GM20000 (cell line): ENCODE data around the gene SERINC2.

Experiments
- DNase-seq: peaks from one replicate; pipeline ENCODE4 v3.0.0; 2012; ENCODE audit warnings: low spot score
- TF ChIP-seq, protein P1 (sequence below): IDR thresholded peaks from 2 replicates; pipeline ENCODE4 v1.5.1; 2012; ENCODE audit warnings: mild to moderate bottlenecking, control low read depth; ENCODE audit errors: extremely low read depth, missing control alignments

SERINC2 gene

DNA sequence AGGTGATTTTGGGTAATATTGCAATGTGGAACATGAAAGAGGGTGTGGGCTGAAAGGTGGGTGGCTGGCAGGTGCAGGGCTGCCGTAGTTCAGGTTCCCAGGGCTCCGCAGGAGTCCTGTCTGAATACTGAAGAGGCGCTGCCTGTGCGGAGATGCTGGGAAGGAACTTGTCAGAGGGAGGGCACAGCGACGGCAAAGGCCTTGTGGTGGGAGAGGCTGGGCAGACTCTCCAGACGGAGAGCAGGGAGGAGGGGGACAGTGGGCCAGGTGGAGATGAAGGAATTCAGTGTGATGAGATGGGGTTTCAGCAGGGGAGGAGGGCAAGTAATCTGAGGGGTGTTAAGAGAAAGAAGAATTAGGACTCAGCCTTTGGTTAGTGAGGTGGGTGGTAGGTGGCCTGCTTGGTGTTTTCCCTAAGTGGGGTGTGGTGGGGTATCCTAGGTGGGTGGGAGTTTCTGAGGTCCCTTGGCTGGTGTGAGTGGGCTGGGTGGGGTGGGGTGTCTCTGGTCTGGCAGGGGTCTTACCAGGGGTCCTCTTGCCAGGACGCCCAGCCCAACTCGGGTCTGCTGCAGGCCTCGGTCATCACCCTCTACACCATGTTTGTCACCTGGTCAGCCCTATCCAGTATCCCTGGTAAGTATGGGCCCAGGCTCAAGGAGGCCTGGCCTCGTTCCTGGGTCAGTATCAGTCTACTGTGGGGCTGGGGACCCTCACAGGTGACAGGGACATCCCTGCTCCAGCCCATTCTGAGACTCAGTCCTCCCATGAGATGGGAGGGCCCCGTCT is 15.6 kb downstream of the SERINC2 start:
- TF ChIP-seq, protein P1, sequence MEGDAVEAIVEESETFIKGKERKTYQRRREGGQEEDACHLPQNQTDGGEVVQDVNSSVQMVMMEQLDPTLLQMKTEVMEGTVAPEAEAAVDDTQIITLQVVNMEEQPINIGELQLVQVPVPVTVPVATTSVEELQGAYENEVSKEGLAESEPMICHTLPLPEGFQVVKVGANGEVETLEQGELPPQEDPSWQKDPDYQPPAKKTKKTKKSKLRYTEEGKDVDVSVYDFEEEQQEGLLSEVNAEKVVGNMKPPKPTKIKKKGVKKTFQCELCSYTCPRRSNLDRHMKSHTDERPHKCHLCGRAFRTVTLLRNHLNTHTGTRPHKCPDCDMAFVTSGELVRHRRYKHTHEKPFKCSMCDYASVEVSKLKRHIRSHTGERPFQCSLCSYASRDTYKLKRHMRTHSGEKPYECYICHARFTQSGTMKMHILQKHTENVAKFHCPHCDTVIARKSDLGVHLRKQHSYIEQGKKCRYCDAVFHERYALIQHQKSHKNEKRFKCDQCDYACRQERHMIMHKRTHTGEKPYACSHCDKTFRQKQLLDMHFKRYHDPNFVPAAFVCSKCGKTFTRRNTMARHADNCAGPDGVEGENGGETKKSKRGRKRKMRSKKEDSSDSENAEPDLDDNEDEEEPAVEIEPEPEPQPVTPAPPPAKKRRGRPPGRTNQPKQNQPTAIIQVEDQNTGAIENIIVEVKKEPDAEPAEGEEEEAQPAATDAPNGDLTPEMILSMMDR: no peak
- DNase-seq: no peak

DNA sequence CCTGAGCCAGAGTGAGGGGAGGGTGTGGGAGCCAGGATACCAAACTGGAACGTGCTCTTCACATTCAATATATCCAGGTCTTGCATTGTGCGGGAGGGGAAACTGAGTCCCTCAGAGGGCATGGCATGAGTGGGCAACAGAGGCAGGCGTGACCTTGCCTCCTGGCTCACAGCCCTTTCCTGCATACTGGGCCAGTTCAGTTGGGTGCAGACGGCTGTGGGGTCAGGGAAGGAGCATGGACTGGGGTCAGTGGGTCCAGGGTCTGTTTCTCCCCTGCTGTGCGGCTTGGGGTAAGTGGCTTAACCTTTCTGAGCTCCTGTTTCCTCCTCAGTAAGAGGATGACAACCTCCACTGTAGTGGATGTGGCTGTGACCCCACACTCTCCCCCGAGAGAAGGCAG is 16.6 kb downstream of the SERINC2 start:
- TF ChIP-seq, protein P1: no peak
- no peak for DNase-seq

DNA sequence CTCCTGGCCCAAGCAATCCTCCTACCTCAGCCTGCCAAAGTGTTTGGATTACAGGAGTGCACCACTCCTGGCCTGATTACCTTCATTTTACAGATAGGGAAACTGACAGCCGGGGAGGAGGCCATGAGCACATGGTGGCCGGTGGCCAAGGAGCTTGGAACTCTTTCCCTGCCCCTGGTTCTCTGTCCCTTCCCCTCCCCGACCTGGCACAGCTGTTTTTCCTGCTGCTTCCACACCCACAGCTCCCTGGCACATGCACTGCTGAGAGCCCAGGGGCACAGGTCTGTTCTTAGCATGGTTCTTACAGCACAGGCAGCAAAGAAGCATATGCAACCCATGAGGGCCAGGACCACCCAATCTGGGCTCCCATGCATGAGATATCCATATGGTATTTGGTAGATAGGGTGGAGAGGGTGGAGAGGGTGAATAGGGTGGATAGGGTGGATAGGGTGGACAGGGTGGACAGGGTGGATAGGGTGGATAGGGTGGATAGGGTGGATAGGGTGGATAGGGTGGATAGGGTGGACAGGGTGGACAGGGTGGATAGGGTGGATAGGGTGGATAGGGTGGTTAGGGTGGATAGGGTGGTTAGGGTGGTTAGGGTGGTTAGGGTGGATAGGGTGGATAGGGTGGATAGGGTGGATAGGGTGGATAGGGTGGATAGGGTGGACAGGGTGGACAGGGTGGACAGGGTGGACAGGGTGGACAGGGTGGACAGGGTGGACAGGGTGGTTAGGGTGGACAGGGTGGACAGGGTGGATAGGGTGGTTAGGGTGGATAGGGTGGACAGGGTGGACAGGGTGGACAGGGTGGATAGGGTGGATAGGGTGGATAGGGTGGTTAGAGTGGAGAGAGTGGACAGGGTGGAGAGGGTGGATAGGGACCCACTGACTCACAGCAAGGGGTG is 18.6 kb downstream of the SERINC2 start:
- peak; percentile 3 for DNase-seq

DNA sequence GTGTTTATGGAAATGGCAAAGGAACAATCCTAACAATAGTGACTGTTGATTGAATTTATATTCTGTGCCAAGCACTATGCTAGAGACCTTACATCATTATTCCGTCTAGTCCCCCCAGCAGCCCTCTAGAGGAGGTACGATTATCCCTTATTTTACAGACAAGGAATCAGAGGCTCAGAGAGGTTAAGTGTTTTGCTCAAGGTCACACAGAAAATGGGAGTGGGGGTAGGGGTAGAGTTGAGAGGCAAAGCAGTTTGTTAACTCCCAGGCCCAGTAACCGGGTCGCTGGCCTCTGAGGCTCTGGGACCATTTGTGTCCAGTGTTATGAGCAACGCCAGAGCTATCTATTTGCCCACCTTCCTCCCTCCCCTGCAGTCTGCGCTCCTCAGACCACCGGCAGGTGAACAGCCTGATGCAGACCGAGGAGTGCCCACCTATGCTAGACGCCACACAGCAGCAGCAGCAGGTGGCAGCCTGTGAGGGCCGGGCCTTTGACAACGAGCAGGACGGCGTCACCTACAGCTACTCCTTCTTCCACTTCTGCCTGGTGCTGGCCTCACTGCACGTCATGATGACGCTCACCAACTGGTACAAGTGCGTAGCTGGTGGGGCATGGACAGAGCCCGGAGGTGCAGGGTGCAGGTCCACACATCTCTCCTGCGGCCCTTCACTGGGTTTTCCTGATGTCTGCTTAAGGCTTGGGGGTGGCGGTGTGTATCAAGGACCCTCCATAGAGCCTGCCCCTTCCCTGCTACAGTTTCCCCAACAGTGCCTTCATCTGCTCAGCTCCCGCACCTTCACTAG is 19.8 kb downstream of the SERINC2 start:
- TF ChIP-seq, protein P1: no peak
- DNase-seq: no peak

DNA sequence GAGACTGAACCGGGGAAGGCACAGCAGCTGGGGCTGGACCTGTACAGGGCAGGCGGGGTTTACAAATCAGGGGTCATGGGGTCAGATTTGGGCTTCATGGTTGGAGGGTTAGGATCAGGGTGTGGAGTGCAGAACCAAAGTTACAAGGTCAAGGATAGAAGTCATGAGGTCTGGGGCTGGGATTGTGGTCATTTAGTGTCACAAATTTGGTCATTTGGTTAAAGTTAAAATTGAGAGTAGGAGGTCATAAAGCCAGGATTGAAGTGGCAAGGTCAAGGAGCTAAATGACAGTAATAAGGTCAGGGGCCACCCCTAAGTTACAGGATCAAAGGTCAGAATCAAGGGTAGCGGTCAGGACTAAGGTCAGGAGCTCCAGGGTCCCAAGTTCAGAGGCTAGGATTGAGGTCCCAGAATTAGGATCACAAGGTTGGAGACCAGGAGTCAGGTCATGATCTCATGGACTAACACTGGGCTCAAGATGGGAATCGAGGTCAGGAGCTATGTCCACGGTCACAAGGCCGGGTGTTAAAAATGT is 20.4 kb downstream of the SERINC2 start:
- TF ChIP-seq, protein P1: no peak
- no peak for DNase-seq

DNA sequence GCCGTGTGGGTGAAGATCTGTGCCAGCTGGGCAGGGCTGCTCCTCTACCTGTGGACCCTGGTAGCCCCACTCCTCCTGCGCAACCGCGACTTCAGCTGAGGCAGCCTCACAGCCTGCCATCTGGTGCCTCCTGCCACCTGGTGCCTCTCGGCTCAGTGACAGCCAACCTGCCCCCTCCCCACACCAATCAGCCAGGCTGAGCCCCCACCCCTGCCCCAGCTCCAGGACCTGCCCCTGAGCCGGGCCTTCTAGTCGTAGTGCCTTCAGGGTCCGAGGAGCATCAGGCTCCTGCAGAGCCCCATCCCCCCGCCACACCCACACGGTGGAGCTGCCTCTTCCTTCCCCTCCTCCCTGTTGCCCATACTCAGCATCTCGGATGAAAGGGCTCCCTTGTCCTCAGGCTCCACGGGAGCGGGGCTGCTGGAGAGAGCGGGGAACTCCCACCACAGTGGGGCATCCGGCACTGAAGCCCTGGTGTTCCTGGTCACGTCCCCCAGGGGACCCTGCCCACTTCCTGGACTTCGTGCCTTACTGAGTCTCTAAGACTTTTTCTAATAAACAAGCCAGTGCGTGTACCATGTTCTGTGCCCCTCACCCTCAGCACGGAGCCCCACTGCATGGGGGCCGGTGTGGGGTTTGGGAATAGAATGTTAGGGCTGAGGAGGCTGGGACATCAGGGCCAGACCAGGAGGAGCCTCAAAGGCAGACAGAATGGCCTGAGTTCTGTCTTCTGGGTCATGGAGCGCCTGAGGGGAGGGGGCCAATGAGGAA is 21.3 kb downstream of the SERINC2 start:
- TF ChIP-seq, protein P1: no peak
- no peak for DNase-seq

DNA sequence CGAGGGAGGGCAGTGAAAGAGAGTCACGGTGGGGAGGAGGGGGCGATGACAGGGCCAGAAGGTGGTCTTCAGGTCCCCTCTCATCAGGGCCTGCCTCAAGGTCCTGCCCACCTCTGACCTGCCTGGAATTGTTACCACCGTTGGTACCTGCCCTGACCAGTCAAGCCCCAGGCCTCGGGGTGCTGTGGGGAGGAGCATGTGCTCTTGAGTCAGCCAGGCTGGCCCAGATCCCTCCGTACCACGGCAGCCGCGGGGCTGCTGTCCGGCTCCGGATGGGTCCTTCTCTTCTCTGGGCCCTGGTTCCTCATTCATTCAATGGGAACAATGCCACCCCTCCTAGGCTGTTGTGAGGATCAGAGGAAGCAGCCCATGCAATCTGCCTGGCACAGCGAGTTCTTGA is 22.0 kb downstream of the SERINC2 start:
- DNase-seq: no peak
- TF ChIP-seq, protein P1: no peak
